Measurements from ENCODE around the gene LCLAT1.
"Not testable (repeated sequence)": the region's sequence is repeated elsewhere in the genome, so short reads cannot be mapped to it uniquely, and the experiment has no call there.

LCLAT1 gene

DNA sequence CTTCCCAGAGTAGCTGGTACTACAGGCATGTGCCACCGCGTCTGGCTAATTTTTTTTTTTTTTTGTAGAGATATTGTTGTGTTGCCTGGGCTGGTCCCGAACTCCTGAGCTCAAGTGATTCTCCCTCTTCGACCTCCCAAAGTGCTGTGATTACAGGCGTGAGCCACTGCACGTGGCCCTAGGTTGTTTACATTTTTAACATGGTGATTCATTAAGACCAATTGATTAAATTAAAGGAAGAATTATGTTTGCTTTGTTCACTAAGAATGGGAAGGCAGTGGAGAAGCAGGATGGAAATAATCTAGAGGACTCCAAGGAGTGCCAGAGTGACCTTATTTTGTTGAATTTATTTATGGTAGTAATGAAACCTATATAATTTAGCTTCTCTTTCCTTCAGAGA is 7.5 kb downstream of the LCLAT1 start:
- DNase-seq (ENCODE audit: low read depth in 2 of 2) = no peak

- no peak for DNase-seq (ENCODE audit: low read depth in 2 of 2)
Measured at GRCh38 chr2:30455114-30455738, 8.2 kb downstream of the LCLAT1 start.

DNA sequence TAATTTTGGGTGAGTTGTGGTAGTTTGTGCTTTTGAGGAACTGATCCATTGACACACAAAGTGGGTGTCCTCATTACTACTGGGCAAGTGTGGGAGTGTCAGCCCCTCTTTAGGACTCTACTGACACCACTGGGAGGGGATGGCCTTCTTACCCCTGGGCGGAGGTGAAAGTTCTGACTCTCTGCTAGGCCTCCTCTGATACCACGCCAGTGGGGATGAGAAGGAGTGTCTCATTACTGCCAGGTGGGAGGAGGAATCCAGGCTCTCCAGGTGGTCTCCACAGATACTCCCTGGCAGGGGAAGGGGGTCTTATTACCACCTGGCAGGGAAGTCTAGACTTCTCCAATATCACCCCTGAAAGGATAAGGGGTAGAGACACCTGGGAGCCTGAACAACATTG is 9.1 kb downstream of the LCLAT1 start:
- DNase-seq (ENCODE audit: low read depth in 2 of 2) = no peak

DNA sequence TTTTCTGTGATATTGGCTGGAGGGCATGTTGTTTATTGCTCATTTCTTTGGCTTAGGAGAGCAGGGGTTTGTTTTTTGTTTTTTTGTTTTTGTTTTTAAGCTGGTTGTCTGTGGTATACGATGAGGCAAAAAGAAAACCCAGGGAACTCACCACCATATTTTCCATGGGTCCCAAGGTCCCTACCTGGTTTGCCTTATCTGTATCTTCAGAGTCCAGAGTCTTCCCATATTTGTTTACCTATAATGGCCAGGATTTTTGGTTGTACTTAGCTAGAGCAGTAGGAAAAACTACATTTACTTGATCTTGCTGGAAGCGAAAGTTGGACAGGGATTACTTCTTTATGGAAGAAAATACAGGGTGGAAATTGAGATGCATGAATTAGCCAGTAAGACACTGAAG is 9.5 kb downstream of the LCLAT1 start:
- no peak for DNase-seq (ENCODE audit: low read depth in 2 of 2)

- no peak for DNase-seq (ENCODE audit: low read depth in 2 of 2)
Measured at GRCh38 chr2:30457296-30457695, 10.2 kb downstream of the LCLAT1 start.

GRCh38 chr2:30459140-30459539 is 12.1 kb downstream of the LCLAT1 start:
- DNase-seq (ENCODE audit: low read depth in 2 of 2) = no peak

GRCh38 chr2:30462131-30462857 is 15.2 kb downstream of the LCLAT1 start:
- DNase-seq (ENCODE audit: low read depth in 2 of 2) = no peak

DNA sequence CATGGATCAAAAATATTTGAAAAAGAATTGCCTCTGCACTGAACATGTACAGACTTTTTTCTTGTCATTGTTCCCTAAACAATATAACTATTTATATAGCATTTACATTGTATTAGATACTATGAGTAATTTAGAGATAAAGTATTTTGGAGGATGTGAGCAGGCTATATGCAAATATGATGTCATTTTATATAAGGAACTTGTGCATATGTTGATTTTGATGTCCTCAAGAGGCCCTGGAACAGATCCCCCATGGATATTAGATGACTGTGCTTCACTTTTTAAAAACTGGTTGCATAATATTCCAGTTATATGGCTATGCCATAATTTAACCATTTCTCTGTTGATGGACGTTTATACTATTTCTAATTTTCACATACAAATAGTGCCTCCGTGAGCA is 16.5 kb downstream of the LCLAT1 start:
- DNase-seq (ENCODE audit: low read depth in 2 of 2) = no peak

DNA sequence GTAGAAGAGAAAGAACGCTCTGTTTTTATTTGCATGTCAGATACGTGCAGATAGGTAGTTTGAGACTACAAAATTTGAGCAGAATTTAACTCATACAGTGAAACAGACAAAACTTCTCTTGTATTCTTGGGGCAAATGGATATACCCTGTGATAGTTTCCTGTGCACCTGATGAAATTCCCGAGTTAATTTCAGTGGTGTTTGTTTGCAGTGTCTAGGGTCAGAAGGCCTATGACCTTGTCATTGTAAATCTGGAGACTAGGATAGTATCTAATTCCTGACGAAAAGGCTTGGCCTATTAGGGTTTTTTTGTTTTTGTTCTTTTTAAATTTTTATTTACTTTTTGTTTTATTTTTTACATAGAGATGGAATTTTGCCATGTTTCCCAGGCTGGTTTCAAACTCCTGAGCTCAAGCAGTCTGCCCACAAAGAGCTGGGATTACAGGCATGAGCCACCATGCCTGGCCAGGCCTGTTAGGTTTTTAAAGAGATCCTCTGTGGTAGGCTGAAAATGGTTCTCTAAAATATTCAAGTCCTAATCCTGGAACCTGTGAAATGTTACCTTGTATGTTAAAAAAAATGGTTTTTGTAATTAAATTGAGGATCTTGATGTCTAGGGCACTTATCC is 17.6 kb downstream of the LCLAT1 start:
- DNase-seq (ENCODE audit: low read depth in 2 of 2) = no peak

- DNase-seq (ENCODE audit: low read depth in 2 of 2) = no peak
Measured at GRCh38 chr2:30465171-30465545, 18.1 kb downstream of the LCLAT1 start.

GRCh38 chr2:30466216-30466615 is 19.2 kb downstream of the LCLAT1 start:
- DNase-seq (ENCODE audit: low read depth in 2 of 2) = no peak

DNA sequence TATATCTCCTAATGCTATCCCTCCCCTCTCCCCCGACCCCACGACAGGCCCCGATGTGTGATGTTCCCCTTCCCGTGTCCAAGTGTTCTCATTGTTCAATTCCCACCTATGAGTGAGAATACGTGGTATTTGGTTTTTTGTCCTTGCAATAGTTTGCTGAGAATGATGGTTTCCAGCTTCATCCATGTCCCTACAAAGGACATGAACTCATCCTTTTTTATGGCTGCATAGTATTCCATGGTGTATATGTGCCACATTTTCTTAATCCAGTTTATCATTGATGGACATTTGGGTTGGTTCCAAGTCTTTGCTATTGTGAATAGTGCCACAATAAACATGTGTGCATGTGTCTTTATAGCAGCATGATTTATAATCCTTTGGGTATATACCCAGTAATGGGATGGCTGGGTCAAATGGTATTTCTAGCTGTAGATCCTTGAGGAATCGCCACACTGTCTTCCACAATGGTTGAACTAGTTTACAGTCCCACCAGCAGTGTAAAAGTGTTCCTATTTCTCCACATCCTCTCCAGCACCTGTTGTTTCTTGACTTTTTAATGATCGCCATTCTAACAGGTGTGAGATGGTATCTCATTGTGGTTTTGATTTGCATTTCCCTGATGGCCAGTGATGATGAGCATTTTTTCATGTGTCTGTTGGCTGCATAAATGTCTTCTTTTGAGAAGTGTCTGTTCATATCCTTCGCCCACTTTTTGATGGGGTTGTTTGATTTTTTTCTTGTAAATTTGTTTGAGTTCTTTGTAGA is 20.2 kb downstream of the LCLAT1 start:
- not testable (repeated sequence) for DNase-seq (ENCODE audit: low read depth in 2 of 2)

GRCh38 chr2:30470426-30470825 is 23.4 kb downstream of the LCLAT1 start:
- DNase-seq (ENCODE audit: low read depth in 2 of 2) = no peak

- DNase-seq (ENCODE audit: low read depth in 2 of 2) = no peak
Measured at GRCh38 chr2:30472326-30472725, 25.3 kb downstream of the LCLAT1 start.

- DNase-seq (ENCODE audit: low read depth in 2 of 2) = no peak
Measured at GRCh38 chr2:30475542-30475941, 28.5 kb downstream of the LCLAT1 start.

DNA sequence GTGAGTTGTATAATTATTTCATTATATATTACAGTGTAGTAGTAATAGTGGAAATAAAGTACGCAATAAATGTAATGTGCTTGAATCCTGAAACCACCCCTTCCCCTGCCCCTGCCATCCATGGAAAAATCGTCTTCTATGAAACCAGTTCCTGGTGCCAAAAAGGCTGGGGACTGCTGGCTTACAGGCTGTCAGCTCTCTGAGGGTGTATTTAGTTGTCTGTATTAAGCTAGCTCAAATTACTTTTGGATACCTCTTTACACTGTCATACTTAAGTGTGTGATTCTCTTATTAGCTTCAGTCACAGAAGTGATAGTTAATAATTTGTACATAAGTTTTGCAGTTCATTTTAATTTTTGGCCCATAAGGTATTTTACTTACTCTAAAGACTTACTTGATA is 29.6 kb downstream of the LCLAT1 start:
- DNase-seq (ENCODE audit: low read depth in 2 of 2) = no peak

GRCh38 chr2:30480703-30481322 is 33.8 kb downstream of the LCLAT1 start:
- no peak for DNase-seq (ENCODE audit: low read depth in 2 of 2)

GRCh38 chr2:30481323-30481800 is 34.3 kb downstream of the LCLAT1 start:
- DNase-seq (ENCODE audit: low read depth in 2 of 2) = no peak

- DNase-seq (ENCODE audit: low read depth in 2 of 2) = no peak
Measured at GRCh38 chr2:30482011-30482410, 35.0 kb downstream of the LCLAT1 start.

DNA sequence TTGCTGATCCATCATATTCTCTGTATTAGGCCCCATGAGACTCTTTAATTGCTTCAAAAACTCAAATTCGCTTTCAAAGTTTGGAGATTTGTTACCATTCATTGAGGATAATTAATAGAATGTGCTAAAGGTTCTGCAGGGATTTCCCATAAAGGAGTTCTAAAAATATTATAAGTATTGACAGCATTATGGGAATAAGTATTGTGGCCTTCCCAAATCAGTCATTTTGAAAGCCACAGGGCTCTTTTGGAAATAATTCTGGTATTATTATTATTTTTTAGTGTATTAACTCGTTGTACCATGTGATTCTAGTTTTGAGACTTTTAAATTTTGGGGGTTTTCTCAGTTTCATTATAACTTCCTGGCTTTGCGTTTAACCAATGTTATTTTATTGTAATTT is 37.1 kb downstream of the LCLAT1 start:
- no peak for DNase-seq (ENCODE audit: low read depth in 2 of 2)

- DNase-seq (ENCODE audit: low read depth in 2 of 2) = no peak
Measured at GRCh38 chr2:30484995-30485394, 37.9 kb downstream of the LCLAT1 start.

- no peak for DNase-seq (ENCODE audit: low read depth in 2 of 2)
Measured at GRCh38 chr2:30486655-30487054, 39.6 kb downstream of the LCLAT1 start.
